Ovary (tissue), 9 donors: ENCODE results near the gene DEDD2. TPM values are rescaled to one million over a fixed set of nuclear protein-coding genes. Genes with fewer than 3 reads are reported as not detected.

Experiments
- DNase-seq, 5 donors: peaks; one replicate each; pipeline ENCODE4 v3.0.0-alpha.2; 2019 to 2020
- H3K27ac ChIP-seq, 2 donors: fragments of 200-600 bp; one replicate each; pipeline versions ENCODE4 v1.5.1 to v1.8.0; 2019 to 2022
- H3K27me3 ChIP-seq: fragments of 200-600 bp; one replicate; pipeline ENCODE4 v1.8.0; 2022
- H3K36me3 ChIP-seq: fragments of 200-600 bp; sonication (generic); one replicate; pipeline ENCODE4 v1.5.1; 2019
- H3K4me1 ChIP-seq: one replicate; pipeline ENCODE4 v1.8.1; 2013; ENCODE audit warnings: mild to moderate bottlenecking, moderate library complexity; ENCODE audit not compliant: insufficient read depth
- H3K4me3 ChIP-seq: fragments of 200-600 bp; sonication (generic); one replicate; pipeline ENCODE4 v1.5.1; 2017
- H3K9me3 ChIP-seq, 2 donors: fragments of 200-600 bp in 1 of 2; sonication (generic) in 1 of 2; one replicate each; pipeline versions ENCODE4 v1.5.1 to v1.8.1; 2013 to 2019; ENCODE audit warnings: mild to moderate bottlenecking in 1 of 2, moderate library complexity in 1 of 2
- CTCF ChIP-seq, 3 donors: fragments of 450-650 bp in 2 of 3; fragments of 200-600 bp in 1 of 3; IDR thresholded peaks; one replicate each; pipeline versions ENCODE4 v1.5.1 to v1.8.0; 2016 to 2022; ENCODE audit warnings: antibody characterized with exemption in 3 of 3, mild to moderate bottlenecking in 1 of 3
- EP300 ChIP-seq: sonication (generic); formaldehyde crosslinking; IDR thresholded peaks from one replicate; pipeline ENCODE4 v1.6.1; 2017; ENCODE audit warnings: antibody characterized with exemption
- POLR2A ChIP-seq: fragments of 450-650 bp; IDR thresholded peaks from one replicate; pipeline ENCODE4 v1.6.1; 2017; ENCODE audit warnings: antibody characterized with exemption, mild to moderate bottlenecking, moderate library complexity
- WGBS, 3 donors: extraction: QIAGEN DNeasy Blood & Tissue Kit in 1 of 3; methylation state at CpG; one replicate each; pipeline versions ENCODE4 v1.1.5 to v1.1.7; 2013 to 2017; 5-methylcytosine and 5-hydroxymethylcytosine counted together
- intact Hi-C, 4 donors: fragments of 100-400 bp; cut with DNase I; formaldehyde crosslinking; loops; one replicate each; pipeline versions ENCODE4 v1.11.0 to v1.15.1; 2022 to 2023
- polyA plus RNA-seq, 2 donors: library from polyadenylated mRNA; stranded (reverse); fragments of 200-250 nt in 1 of 2; fragments of 350-450 nt in 1 of 2; fragmentation: Illumina TruSeq in 1 of 2; extraction: RNeasy Lipid Tissue Mini Kit (QIAGEN cat#74804) in 1 of 2; gene quantifications; one replicate each; pipeline ENCODE4 v1.2.3, GENCODE V29; 2013 to 2014
- total RNA-seq, 7 donors: library from RNA; depleted of rRNA in 2 of 7; stranded (reverse); fragments of >200 nt in 2 of 7; fragmentation: NEBNext Ultra II Directional in 3 of 7; extraction: Animal tissue kit (Norgen Biotek cat#: 25700) in 3 of 7; gene quantifications; one replicate each; pipeline versions ENCODE4 v1.1.0 to v1.2.4, GENCODE V29; 2016 to 2023
- donor health status: DM: no; HTN: no; CAD: no; lungs with moderate emphysema.
- donor health status: DM: no; HTN: no; CAD: no.
- donor health status: Bipolar disorder and iron deficiency.
- donor health status: DM: yes; HTN: yes; CAD: no.
- donor health status: DM: no; HTN: no; CAD: no.
- donor health status: DM: yes; HTN: yes; CAD: no.

The DEDD2 gene
- total and polyA plus RNA-seq, 9 donors = 8.3 to 36.8 (median 25.1) TPM

DNA sequence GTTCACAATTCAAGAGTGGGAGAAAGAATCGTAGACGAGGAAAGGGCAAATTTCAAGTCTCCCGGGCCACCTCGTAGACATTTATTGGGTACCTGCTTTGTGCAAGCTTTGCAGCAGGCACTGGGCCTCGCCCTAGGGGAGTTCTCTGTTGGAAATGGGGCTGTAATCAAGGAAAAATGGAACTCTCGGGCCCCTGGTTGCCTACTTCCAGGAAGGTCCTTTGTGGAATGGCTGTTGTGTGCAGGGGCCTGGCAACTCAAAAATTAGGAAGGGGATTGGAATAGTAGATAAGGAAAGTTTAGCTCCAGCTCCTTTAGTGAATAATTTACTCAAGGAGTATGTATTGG is 3.2 kb upstream of the DEDD2 start:
- DNase-seq = no peak
- H3K36me3 ChIP-seq = no peaks in the 10 kb centered on the region
- peaks cover 6% of the 10 kb centered on the region for H3K4me1 ChIP-seq
- H3K4me3 ChIP-seq = peak overlapping the region; percentile 72
- H3K27ac ChIP-seq = peak overlapping the region; percentile 31 to 61
- TF ChIP-seq POLR2A = no peak
- TF ChIP-seq EP300 = no peak
- no peak for TF ChIP-seq CTCF (IDR thresholded peaks at IDR 0.05)
- no peaks in the 10 kb centered on the region for H3K9me3 ChIP-seq
- no peaks in the 10 kb centered on the region for H3K27me3 ChIP-seq
- 1% methylated on average over 6 of the region's 6 CpGs for WGBS, 3 donors
- intact Hi-C loops = no loop called here

DNA sequence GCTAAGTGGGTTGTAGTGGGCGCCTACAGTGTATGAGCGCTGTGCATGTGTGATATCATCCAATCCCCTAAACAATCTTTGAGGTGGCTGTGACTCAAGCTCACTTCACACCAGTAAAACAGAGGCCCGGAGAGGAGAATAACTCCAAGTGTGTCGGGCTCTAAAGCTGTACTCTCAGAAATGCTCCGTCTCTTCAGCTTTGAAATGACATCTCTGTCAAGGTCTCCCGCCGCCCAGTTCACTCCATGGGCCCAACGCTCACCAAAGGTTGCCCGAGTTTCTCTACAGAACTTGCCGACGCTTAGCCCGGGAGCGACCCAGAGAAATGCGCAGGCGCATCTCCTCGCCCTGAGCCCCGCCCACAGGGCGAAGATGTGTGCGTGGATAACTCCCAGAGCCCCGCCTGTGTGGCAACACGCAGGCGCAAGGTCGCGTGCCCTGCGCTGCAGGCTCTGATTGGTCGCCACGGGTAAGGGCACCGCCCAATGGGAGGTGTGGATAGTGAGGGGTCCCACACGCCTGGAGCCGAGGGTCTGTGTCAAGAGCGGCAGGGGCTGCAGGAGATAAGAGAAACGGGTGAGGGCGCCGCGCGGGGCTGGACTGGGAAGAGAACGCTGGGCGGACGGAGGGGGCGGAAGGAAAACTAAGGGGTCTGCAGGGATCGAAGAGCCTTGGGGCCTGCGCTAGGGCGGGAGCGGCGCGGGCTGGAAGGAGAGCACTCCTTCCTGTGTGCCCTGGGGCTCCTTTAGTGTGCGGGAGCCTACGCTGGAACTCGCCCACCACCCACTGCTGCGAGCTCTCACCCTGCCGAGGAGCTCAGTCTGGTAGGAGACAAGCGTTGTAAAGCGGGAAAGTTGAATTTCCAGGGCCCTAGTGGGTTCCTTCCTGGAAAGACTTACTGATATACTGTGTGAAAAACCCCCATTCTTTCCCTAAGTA is 2.6 kb upstream of the DEDD2 start, which contains the start of gene ZNF526:
TSS of gene ZNF526 (plus strand) at position 501 of the 939 bp plus-strand sequence. CDS start 4,092 bp downstream, outside the sequence.
- peak; percentile 96 to 98 (median 96) for DNase-seq
- intact Hi-C loops = no loop called here
- peak within 1 kb of the TSS; percentile 72 for H3K4me3 ChIP-seq
- 0% methylated on average over 53 of the region's 53 CpGs for WGBS, 3 donors
- H3K9me3 ChIP-seq = no peaks in the 10 kb centered on the region
- TF ChIP-seq POLR2A (peak; percentile 69), EP300 (no peak), CTCF (IDR thresholded peaks at IDR 0.05) (no peak)
- H3K27ac ChIP-seq = peak within 1 kb of the TSS; percentile 31 to 61
- no peaks in the 10 kb centered on the region for H3K27me3 ChIP-seq
- peaks cover 6% of the 10 kb centered on the region for H3K4me1 ChIP-seq
- H3K36me3 ChIP-seq = no peaks in the 10 kb centered on the region

DNA sequence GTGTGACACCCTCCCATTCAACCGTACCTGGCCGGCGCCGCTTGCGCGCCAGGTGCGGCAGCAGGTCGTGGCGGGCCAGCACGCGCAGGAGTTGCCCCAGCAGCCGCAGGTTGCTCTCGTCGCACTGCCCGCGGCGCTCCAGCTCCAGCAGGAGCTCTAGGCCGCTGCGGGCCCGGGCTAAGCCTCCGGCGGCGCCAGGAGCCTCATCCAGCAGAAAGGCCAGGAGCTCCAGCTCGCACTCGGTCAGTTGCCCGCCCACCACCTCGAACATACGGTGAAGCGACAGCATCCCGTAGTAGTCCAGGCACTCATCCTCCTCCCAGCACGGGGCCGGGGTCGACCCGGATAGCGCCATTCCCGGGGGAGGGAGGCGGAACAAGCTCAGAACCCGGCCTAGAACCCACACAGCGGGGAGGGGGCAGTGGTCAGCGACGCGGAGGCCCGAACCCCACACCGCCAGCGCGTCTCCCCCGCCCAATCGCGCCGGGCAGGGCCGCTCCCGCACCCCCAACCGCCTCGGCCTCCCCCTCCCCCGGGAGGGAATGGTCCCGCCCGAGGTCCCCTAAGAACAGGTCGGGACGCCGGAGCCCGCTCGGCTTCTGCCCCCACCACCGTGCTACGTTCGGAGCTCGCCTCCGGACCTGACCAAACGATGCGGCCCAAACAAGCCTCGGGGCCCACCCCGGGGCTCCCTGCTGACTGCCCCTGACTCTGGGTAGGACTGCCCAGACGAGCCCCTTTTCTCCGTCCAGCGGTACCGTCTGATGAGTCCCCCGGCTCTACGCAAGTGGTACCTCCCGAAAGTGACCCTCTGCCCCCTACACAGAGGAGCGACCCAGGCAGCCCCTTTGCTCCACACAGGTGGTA is 591 bp downstream of the DEDD2 start:
- TF ChIP-seq CTCF (IDR thresholded peaks at IDR 0.05) (no peak), POLR2A (no peak), EP300 (no peak)
- WGBS, 3 donors = 1 to 2% (median 1%) methylated on average over 28 to 79 of the region's 79 CpGs
- Histone ChIP-seq H3K4me1 (peaks cover 6% of the 10 kb centered on the region), H3K4me3 (peak overlapping the region; percentile 93), H3K27ac (peak overlapping the region; percentile 84 to 93), H3K9me3 (no peaks in the 10 kb centered on the region), H3K27me3 (no peaks in the 10 kb centered on the region), H3K36me3 (no peaks in the 10 kb centered on the region)
- DNase-seq = peak; percentile 61 to 76 (median 69)
- intact Hi-C loops = no loop called here

DNA sequence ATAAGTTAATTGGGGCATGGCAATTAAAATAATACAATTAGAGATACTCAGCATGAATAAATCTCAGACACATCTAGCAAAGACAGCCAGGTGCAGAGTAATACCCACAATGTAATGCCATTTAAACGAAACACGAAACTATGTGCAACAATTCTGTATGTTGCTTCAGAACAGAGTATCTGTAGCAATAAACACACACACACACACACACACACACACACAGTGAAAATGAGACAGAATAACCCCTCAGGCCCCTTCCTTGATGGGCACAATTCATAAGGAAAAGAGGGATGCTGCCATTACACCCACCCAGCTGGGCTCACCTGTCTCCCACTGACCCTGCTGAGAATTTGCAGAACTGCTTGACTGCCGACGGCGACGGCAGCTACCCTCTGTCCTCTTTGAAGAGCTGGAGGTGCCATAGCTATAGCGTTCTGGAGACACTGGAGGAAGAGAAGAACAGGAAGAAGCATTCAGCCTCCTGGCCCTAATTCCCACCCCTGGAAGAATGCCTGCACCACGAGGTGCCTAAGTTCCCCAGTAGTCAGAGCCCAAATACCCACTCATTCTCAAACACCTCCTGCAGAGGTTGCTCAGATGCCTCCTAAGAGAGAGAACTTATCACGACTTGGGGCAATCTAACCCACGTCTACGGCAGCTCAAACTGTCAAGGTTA is 2.5 kb downstream of the DEDD2 start:
- 74 to 78% (median 74%) methylated on average over 11 of the region's 11 CpGs for WGBS, 3 donors
- no peak for DNase-seq
- H3K4me3 ChIP-seq = no peak overlapping the region
- H3K9me3 ChIP-seq = no peaks in the 10 kb centered on the region
- TF ChIP-seq EP300 (no peak), CTCF (IDR thresholded peaks at IDR 0.05) (no peak)
- H3K27me3 ChIP-seq = no peaks in the 10 kb centered on the region
- no peaks in the 10 kb centered on the region for H3K36me3 ChIP-seq
- intact Hi-C loops = no loop called here
- H3K27ac ChIP-seq = no peak overlapping the region
- H3K4me1 ChIP-seq = peaks cover 3% of the 10 kb centered on the region
